Measurements from ENCODE around the gene NOVA2. TPM values are rescaled to one million over a fixed set of nuclear protein-coding genes. Genes with fewer than 3 reads are reported as not detected.

The NOVA2 gene
- polyA plus RNA-seq, 3 donors: not detected

DNA sequence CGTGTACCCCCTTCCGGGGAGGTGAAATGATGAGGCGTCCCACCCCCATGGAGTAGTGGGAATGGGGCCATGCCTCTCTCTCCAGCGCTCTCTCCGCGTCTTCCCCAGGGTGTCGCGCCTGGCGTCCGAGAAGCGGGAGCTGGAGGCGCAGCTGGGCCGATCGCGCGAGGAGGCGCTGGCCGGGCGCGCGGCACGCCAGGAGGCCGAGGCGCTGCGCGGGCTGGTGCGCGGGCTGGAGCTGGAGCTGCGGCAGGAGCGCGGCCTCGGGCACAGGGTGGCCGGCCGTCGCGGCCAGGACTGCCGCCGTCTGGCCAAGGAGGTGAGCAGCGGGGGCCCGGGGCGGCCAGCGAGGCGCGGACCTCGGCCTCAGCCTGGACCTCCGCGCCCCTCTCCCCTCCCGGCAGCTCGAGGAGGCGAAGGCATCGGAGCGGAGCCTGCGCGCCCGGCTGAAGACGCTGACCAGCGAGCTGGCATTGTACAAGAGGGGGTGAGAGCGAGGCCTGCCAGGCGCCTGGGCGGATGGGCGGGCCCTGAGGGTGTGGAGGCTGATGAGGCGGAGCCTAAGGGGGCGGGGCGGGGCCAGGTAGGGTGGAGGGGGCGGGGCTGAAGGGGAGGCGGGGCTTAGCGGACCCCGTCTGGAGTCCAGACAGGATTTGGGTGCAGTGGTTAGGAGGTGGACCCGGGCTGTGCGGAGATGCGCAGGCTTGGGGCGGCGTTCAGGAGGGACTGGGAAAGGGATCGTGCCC lies 41.4 kb upstream of the NOVA2 start:
- peak overlapping the region; percentile 100 for H3K4me2 ChIP-seq (replicated peaks; ENCODE audit: extremely low read depth, low read length, poor library complexity, severe bottlenecking)
- TF ChIP-seq, protein P1, sequence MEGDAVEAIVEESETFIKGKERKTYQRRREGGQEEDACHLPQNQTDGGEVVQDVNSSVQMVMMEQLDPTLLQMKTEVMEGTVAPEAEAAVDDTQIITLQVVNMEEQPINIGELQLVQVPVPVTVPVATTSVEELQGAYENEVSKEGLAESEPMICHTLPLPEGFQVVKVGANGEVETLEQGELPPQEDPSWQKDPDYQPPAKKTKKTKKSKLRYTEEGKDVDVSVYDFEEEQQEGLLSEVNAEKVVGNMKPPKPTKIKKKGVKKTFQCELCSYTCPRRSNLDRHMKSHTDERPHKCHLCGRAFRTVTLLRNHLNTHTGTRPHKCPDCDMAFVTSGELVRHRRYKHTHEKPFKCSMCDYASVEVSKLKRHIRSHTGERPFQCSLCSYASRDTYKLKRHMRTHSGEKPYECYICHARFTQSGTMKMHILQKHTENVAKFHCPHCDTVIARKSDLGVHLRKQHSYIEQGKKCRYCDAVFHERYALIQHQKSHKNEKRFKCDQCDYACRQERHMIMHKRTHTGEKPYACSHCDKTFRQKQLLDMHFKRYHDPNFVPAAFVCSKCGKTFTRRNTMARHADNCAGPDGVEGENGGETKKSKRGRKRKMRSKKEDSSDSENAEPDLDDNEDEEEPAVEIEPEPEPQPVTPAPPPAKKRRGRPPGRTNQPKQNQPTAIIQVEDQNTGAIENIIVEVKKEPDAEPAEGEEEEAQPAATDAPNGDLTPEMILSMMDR (IDR thresholded peaks at IDR 0.05): no peak
- Mint-ChIP-seq H3K4me3 (peak overlapping the region; percentile 71 to 89), H3K36me3 (peaks cover 33 to 50% of the 10 kb centered on the region in 2 donors), H3K4me1 (peaks cover 19% of the 10 kb centered on the region), H3K27me3 (ENCODE audit: low read depth in 3 of 3) (peaks cover 30 to 47% (median 36%) of the 10 kb centered on the region in 3 donors), H3K27ac (peak overlapping the region in 1 of 7 donors; percentile 49), H3K9me3 (peaks cover 0 to 13% (median 9%) of the 10 kb centered on the region in 7 donors)
- peak overlapping the region in 1 of 3 experiments; percentile 92 for H3K4me3 ChIP-seq (replicated peaks in 1 of 3; ENCODE audit: low read depth in 2 of 3, low read length in 3 of 3)
- no peaks in the 10 kb centered on the region for H3K79me2 ChIP-seq (ENCODE audit: insufficient read depth, low read length)
- H3K27ac ChIP-seq (ENCODE audit: low read depth in 1 of 2, low read length in 2 of 2): no peak overlapping the region
- intact Hi-C loops (cut with micrococcal nuclease): loop anchor here in 1 of 2 donors (10.0 kb wide), 1 partner anchor 180 kb away; no protein-coding TSS in a partner anchor
- no peak overlapping the region for H3K9ac ChIP-seq (ENCODE audit: insufficient read depth, low read length, poor library complexity, severe bottlenecking)
- H3K27me3 ChIP-seq (ENCODE audit: control insufficient read depth in 2 of 2, insufficient read depth in 2 of 2, low read length in 2 of 2): peaks cover 16 to 32% of the 10 kb centered on the region in 2 donors
- no peak overlapping the region for H2AFZ ChIP-seq (ENCODE audit: insufficient read depth, low read depth, low read length, poor library complexity, severe bottlenecking)
- H3K9me3 ChIP-seq (replicated peaks in 1 of 2; ENCODE audit: control insufficient read depth in 1 of 2, insufficient read depth in 1 of 2, low read length in 2 of 2): peaks cover 0 to 6% of the 10 kb centered on the region in 2 donors
- H3K4me1 ChIP-seq (ENCODE audit: control insufficient read depth in 1 of 2, insufficient read depth in 2 of 2, low read length in 2 of 2): peaks cover 18 to 29% of the 10 kb centered on the region in 2 donors
- H4K20me1 ChIP-seq (ENCODE audit: insufficient read depth, low read length): peaks cover 27% of the 10 kb centered on the region
- WGBS (ENCODE audit: insufficient coverage): 8% methylated on average over 57 of the region's 74 CpGs
- DNase-seq: peak; percentile 13 to 31 (median 20)
- H3K36me3 ChIP-seq (replicated peaks in 1 of 2; ENCODE audit: control insufficient read depth in 1 of 2, insufficient read depth in 2 of 2, low read length in 2 of 2): peaks cover 0 to 8% of the 10 kb centered on the region in 2 donors

DNA sequence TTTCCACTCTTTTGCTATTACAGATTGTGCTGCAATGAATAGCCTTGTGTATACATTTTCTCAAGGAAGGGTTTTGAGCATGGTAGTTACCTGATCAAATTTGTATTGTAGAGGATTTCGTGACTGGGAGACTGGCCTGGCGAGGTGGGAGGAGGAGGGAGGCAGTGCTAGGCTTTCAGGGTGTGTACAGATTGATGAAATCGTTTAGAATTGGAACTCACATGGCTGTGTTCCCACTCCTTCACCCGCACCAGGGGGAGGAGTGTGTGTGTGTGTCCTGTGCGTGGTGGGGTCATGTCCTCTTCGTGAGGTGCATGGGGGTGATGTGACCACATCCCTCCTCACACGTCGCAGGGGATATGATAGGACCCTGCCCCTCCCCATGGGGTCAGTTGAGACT lies 40.9 kb upstream of the NOVA2 start:
- Histone ChIP-seq H3K79me2 (ENCODE audit: insufficient read depth, low read length) (no peaks in the 10 kb centered on the region), H3K4me1 (ENCODE audit: control insufficient read depth in 1 of 2, insufficient read depth in 2 of 2, low read length in 2 of 2) (peaks cover 18 to 29% of the 10 kb centered on the region in 2 donors), H3K27me3 (ENCODE audit: control insufficient read depth in 2 of 2, insufficient read depth in 2 of 2, low read length in 2 of 2) (peaks cover 16 to 32% of the 10 kb centered on the region in 2 donors), H3K9ac (ENCODE audit: insufficient read depth, low read length, poor library complexity, severe bottlenecking) (no peak overlapping the region), H2AFZ (ENCODE audit: insufficient read depth, low read depth, low read length, poor library complexity, severe bottlenecking) (no peak overlapping the region), H3K36me3 (replicated peaks in 1 of 2; ENCODE audit: control insufficient read depth in 1 of 2, insufficient read depth in 2 of 2, low read length in 2 of 2) (peaks cover 0 to 8% of the 10 kb centered on the region in 2 donors), H3K4me3 (replicated peaks in 1 of 3; ENCODE audit: low read depth in 2 of 3, low read length in 3 of 3) (peak overlapping the region in 1 of 3 experiments; percentile 92), H3K27ac (ENCODE audit: low read depth in 1 of 2, low read length in 2 of 2) (no peak overlapping the region), H3K4me2 (replicated peaks; ENCODE audit: extremely low read depth, low read length, poor library complexity, severe bottlenecking) (peak overlapping the region; percentile 100), H4K20me1 (ENCODE audit: insufficient read depth, low read length) (peaks cover 30% of the 10 kb centered on the region), H3K9me3 (replicated peaks in 1 of 2; ENCODE audit: control insufficient read depth in 1 of 2, insufficient read depth in 1 of 2, low read length in 2 of 2) (peaks cover 0 to 6% of the 10 kb centered on the region in 2 donors)
- H3K4me1 Mint-ChIP-seq: peaks cover 19% of the 10 kb centered on the region
- TF ChIP-seq, protein P1 (IDR thresholded peaks at IDR 0.05): no peak
- peaks cover 33 to 46% of the 10 kb centered on the region in 2 donors for H3K36me3 Mint-ChIP-seq
- intact Hi-C loops (cut with micrococcal nuclease): loop anchor here in 1 of 2 donors (10.0 kb wide), 1 partner anchor 180 kb away; no protein-coding TSS in a partner anchor
- H3K27me3 Mint-ChIP-seq (ENCODE audit: low read depth in 3 of 3): peaks cover 30 to 45% (median 36%) of the 10 kb centered on the region in 3 donors
- H3K27ac Mint-ChIP-seq: no peak overlapping the region
- peaks cover 0 to 13% (median 9%) of the 10 kb centered on the region in 7 donors for H3K9me3 Mint-ChIP-seq
- no peak for DNase-seq
- WGBS (ENCODE audit: insufficient coverage): 92% methylated on average over 2 of the region's 8 CpGs
- peak overlapping the region; percentile 51 to 88 for H3K4me3 Mint-ChIP-seq

All from CD14-positive monocyte (primary cell).